T-helper 2 cell treated with Interferon-gamma antibody and Interleukin-4, amounts not matched to agents 100 ng/mL and 5 ng/mL, for 36 hours (primary cell): ENCODE measurements around the gene SLC19A1. TPM values are rescaled to one million over a fixed set of nuclear protein-coding genes. Genes with fewer than 3 reads are reported as not detected.

ENCODE experiments used
- intact Hi-C: fragments of 100-400 bp; cut with micrococcal nuclease; formaldehyde crosslinking; loops from one replicate; pipeline ENCODE4 v1.15.1; 2023
- total RNA-seq: library from RNA; stranded (reverse); gene quantifications from 2 replicates; pipeline ENCODE4 v1.2.3, GENCODE V29; 2022

SLC19A1 gene
- total RNA-seq, 1 donor from 2014 or later: 54.1 TPM

DNA sequence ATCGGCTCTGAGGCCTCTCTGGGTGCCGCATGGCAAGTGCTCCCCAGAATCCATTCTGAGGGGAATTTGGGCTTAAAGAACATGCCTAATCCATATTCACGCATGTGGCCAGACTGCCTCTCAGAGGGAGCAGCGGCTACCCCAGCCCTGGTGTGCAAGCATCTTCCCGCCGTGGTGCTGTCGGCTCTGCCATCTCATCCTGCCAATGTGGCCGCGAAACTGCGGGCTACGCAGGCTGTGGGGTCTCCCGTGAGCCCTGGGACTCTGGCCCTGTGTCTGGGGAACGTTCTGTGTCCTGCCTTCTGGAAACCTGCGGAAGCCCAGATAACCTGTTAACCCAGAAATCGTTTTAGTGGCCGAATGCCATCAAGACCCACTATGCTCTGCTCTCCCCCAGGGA lies 60.7 kb downstream of the SLC19A1 start:
- intact Hi-C loops: no loop called here

DNA sequence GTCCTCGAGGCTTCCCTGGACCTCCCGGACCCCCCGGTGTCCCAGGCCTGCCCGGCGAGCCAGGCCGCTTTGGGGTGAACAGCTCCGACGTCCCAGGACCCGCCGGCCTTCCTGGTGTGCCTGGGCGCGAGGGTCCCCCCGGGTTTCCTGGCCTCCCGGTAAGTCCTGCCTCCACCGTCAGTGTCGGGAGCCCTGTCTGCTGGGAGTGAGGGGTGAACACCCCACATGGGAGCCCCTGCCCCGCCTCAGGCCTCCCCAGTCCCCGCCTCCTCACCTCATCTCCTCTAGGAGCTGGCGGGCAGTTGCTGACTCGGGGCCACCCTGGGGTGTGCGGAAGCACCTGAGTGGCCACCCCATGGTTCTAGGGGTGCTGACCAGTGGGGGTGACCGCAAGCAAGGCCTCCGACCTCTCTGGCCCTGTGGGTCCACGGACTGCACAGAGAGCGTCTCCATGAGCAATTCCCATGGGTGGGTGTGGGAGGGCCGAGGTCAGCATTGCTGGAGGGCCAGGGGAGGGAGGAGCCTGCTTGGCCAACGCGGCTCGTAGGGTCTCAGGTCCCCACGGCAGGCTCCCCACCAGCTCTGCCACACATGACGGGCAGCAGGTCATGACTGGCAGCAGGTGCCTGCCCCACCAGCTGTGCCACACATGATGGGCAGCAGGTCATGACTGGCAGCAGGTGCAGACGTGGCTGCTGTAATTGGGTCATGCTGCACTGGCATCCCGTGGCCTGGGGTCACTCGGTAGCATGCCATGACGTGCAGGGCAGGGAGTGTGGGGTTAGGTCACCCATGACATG lies 61.3 kb downstream of the SLC19A1 start:
- intact Hi-C loops: no loop called here

DNA sequence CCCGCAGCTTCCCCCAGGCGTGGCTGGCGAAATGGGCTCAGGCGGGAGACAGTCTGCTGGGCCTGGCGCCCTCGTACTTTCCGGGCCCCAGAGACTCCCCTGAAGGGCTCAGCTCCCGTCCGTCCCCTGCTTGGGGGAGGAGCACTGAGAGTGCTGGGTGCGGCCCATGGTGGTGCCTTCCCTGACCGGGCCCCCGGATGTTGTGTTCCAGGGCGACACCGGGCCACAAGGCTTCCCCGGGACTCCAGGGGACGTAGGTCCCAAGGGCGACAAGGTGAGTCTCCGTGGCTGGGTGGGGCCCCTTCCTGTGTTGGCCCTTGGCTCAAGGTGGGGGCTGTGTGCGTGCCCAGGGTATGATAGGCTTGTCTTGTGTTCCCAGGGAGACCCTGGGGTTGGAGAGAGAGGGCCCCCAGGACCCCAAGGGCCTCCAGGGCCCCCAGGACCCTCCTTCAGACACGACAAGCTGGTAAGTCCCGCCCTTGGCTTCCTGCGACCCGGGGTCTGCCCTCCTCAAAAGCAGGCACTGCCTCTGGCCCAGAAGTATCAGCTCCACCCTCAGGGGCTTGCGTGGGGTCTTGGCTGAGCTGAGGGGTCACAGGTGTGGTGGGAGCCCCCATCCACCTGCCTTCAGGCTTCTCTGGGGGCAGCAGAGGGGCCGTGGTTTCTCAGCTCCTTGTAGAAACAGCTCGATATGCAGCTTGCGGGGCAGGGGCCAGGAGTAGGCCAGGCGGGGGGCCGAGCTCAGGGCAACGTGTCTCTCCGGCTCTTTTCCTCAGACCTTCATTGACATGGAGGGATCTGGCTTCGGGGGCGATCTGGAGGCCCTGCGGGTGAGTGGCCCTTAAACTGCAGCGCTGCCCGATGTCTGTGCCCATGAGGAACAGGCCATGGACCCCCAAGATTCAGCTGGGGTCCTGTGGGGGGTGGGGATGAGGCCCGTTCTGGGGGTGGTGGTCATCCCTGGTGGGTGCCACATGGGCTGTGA lies 62.3 kb downstream of the SLC19A1 start:
- intact Hi-C loops: loop anchor here (2.0 kb wide), 1 partner anchor 21 kb away; no protein-coding TSS in a partner anchor

DNA sequence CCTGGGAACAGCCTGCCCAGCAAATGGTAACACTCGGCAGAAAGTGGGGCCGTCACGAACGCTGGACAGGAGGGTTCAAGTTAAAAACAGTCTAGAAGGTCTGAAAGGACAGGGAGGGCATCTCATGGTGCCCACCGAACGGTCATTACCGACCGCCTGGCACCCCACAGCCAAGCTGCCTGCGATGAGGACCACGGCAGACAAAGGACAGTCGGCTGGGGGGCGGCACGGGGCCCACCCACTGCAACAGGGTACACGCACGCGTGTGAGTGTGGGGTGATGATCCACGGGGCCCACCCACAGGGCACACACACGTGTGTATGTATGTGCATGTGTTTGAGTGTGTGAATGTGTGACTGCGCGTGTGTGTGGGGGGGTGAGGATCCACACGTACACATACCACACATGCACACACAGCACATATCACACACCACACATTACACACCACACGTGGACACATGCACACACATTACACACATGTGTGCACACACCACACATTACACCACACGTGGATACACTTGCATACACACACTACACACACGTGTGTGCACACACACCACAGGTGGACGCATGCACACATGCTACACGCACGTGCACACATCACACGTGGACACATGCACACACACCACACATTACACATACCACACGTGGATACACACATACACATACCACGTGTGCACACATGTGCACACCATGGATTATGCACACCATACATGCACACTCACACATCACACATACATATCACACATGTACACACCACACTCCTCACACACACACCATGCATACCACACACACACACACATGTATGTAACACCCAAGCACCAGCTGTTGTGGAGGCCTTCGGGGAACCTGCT lies 63.2 kb downstream of the SLC19A1 start:
- intact Hi-C loops: loop anchor here (1.0 to 2.0 kb wide), 5 partner anchors 22 to 341 kb away; partner anchors contain the start of gene SLC19A1

DNA sequence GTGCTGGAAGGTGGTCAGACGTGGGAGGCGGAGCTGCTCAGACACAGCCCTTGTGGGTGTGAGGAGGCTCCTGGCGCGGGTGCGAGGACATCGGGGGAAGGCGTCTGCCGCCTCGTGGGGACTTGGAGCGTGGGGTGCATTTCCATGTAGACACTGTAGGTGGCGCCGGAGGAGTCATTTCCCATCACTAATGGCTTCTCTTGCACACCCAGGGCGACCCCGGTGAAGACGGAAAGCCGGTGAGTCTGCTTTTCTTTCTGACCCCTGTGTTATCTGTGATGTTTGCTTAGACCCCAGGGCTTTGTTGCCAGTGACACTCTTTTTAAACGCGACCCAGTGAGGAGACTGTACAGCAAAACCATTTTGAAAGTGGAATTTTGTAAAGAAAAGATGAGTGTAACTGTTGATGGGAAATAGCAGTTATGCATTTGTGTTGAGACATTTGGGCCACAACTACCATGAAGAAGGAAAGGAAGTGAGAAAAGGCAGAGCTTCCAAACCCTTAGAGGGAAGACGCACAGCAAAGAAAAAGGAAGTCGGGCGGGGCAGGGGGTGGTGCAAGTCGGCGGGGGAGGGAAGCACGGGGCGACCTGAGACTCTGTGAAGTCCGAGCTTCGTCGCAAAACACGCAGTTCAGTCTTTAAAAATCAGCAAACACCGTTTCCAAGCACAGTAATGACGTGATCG lies 64.0 kb downstream of the SLC19A1 start:
- intact Hi-C loops: loop anchor here (1.0 to 2.0 kb wide), 5 partner anchors 23 to 342 kb away; partner anchors contain the start of gene SLC19A1

DNA sequence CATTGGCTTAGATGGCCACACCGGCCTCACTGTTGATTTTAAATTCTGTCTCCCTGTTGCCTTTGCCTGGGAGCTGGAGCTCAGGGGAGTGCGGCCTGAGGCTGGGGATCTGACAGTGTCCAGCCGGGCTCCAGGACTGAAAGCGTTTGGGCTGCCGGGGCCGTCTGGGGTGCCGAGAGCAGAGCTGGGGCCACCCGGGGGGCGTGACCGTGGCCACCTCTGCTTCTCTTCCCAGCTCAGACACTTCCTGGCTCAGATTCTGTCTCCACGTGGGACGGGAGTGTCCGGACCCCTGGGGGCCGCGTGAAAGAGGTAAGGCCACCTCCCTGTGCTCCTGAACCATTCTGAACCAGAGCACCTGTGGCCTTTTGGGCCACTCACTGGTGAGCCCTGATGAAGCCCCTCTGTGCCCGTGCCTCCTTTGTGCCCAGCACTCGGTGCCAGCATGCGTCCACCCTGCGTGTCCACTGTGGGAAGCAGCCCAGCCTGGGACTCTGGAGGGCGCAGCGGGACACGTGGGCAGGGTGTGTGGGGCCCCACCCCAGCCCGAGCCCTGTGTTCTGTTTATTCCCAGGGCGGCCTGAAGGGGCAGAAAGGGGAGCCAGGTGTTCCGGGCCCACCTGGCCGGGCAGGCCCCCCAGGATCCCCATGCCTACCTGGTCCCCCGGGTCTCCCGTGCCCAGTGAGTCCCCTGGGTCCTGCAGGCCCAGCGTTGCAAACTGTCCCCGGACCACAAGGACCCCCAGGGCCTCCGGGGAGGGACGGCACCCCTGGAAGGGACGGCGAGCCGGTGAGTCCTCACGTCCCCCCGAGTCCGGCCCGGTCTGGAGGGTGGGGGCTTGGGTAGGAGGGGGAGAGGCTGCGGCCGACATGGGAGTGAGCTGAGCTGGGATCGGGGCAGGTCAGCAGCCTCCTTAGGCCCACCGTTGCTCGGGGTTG lies 64.8 kb downstream of the SLC19A1 start:
- intact Hi-C loops: loop anchor here (1.0 to 2.0 kb wide), 5 partner anchors 23 to 343 kb away; partner anchors contain the start of gene SLC19A1

DNA sequence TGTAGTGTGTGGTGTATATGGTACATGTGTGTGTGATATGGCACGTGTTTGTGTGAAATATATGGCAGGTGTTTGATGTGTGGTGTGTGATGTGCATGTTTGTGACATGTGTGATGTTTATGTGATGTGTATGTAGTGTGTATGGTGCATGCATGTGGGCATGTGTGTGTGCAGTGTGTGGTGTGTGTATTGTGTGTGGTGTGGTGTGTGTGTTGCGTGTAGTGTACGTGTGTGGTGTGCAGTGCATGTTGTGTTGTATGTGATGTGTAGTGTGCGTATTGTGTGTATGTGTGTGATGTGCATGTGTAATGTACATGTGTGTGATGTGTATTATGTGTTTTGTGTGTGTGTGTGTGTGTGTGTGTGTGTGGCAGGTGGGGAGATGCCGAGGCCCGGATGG lies 65.7 kb downstream of the SLC19A1 start:
- intact Hi-C loops: no loop called here

DNA sequence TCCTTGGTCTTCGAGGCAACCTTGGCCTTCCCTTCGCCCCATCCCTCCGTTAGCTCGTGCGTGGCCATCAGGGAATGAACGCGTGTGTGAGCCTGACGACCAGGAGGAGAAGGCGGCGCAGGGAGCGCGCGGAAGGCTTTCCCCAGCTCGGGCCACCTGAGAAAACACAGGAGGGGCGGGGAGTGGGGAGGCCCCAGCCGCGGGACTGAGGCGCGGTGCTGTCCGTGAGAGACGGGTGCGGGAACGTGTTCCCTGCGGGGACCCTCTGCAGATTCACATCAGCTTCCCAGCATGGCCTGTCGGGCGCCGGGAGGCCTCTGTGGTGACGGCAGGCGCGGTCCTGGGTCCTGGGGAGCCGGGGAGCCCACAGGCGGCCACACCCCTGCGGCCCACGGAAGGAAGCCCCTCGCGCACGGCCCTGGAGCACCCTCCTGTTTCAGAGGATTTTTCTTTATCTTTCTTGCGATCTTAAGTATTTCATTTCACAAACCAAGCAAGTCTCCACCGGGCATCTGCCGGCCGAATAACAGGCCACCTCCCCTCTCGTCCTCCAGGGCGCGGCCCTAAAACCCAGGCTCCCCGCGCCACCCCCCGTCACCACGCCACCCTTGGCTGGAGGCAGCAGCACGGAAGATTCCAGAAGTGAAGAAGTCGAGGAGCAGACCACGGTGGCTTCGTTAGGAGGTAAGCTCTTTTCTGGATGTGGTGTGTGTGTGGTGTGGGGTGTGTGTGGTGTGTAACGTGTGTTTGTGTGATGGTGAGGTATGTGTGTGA lies 66.3 kb downstream of the SLC19A1 start:
- intact Hi-C loops: no loop called here

DNA sequence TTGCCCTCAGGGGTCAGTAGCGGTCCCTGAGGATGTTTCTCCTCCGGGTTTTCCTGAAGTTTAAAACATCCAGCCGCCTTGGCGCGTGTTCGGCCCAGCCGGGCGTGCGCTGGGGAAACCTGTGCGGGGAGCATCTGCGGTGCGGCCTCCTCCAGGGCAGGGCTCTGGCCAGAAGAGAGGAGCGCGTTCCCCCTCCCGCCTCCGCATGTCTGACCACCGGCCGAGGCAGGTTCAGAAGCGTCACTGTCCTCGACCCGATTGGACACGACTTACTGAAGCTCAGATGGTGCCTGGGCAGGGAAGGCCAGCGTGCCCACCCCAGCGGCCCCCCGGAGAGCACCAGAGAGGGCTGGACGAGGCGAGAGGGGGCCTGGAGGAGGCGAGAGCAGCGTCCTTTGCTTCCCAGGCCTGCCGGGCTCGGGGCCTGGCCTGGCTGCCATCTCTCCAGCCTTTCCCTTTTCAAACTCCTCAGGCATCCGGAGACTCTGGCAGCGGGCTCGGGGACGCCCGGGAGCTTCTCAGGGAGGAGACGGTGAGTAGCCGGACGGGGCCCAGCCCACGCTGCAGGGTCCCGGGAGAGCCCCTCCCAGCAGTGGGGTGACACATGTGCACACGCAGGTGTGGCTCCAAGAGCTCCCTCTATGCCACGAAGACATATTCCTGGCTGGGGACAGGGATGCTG lies 67.1 kb downstream of the SLC19A1 start:
- intact Hi-C loops: no loop called here

DNA sequence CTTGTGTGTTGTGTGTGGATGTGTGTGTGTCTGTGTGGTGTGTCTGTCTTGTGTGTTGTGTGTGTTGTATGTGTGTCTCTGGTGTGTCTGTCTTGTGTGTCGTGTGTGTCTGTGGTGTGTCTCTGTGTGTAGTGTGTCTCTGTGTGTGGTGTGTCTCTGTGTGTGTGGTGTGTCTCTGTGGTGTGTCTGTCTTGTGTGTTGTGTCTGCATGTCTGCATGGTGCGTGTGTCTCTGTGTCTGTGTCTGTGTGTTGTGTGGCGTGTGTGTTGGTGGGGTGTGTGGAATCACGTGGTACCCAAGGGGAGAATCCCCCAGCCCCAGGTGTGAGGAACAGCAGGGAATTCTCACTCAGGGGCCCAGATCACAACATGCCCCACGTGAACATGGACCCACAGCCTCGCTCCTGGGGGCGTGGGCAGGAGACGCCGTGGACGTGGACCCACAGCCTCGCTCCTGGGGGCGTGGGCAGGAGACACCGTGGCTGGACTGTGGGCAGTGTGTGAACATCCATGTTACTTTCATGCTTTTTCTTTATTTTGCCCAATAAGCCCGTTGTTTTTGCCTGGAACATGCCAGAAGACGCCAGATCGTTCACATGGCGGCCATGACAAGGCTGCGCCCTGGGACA lies 67.8 kb downstream of the SLC19A1 start:
- intact Hi-C loops: no loop called here

DNA sequence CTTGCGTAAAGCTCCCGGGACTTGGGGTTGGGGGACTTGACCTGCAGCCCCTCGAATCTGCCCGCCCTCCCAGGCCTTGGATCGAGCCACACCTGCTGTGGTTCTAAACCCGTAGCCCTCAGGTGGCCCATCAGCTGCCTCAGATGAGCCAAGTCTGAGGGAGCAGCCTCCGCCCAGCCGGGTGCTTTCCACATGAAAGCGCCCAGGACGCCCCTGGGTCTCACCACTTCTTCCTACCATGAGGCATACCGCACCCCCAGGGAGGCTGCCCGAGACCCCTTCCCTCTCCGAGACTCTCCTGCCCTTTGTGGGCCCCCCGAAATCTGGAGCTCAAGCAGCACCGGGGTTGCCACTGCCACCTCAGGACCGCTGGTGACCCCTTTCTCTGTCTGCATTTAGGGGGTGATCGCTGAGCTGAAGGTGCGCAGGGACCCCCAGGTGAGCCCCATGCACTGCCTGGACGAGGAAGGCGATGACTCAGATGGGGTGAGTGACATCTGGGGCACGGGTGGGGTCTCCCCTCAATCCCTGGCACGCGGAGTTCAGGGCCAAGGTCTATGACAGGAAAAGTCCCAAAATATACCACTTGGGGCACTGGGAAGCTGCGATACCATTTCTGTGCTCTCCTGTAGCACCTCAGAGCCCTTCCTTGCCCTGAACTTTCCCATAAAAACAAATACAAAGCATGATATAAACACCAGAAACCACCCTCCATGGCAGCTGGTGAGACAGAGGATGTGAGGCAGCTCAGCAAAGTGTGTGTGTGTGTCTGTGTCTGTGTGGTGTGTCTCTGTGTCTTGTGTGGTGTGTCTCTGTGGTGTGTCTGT lies 68.5 kb downstream of the SLC19A1 start:
- intact Hi-C loops: no loop called here

DNA sequence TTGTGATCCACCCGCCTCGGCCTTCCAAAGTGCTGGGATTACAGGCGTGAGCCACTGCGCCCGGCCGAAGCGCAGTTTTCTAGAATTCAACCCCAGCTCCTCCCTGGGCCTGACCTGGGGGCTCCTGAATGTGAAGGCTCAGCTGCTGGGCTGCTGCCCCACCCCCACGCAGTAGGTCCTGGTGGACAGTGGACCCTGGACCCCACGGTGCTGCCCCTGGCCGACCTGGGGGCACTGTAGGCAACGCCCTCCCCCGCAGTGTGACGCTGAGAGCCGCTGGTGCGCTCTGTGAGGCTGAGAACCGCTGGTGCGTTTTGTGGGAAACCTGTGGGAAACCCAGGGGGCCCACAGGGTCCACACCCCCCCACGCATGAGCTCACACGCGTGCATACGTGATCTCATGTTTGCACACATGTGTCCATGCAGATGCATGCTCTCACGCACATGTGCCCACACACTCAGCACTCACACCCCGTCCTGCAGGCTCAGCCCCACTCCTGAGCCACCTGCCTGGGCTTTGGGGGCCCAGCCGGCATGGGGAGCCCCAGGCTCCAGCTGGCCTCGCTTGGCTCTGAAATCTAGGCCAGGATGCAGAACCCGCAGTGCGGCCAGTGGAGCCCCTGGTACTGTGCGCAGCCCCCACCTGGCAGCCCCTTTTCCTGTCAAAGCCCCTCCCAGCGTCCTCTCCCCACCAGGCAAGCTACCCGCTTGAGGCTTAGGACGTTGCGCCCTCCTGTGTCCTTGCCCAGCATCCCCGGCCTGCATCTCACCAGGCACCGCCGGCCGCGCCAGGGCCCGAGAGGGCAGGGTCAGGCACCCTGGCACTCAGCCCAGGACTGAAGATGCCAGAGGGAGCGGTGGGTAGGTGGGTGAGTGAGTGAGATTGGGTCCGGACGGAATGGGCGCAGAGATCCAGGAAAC lies 69.5 kb downstream of the SLC19A1 start:
- intact Hi-C loops: no loop called here

DNA sequence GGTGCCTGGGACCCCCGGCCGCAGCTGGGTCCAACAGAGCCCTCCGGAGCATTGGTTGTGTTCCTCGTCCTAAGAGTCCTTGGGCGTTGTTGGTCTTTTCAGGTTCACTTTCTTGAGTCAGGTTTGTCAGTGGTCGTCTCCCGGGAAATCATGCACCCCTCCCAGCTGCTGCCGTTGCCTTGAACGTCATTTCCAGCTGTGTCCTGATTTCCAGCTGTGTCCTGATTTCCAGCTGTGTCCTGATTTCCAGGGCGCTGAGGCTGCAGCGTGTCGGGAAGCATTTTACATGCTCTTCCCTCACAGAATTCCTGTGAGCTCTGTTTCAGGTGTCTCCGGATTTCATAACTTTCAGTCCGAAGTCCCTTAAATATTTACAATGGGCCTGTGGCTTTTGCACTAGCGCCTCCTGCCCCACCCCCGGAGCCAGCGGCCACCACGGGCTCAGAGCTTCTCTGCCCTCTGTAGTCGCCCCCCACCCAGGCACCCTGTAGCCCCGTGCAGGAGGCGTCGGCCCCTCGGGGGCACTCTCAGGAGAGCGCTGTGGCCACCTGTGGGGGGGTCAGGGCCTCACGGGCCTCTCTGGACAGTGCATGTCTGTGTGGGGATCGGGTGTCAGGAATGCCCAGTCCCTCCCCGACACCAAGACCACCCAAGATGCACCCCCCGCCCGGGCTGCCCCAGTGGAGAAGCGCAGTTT lies 70.6 kb downstream of the SLC19A1 start:
- intact Hi-C loops: no loop called here

DNA sequence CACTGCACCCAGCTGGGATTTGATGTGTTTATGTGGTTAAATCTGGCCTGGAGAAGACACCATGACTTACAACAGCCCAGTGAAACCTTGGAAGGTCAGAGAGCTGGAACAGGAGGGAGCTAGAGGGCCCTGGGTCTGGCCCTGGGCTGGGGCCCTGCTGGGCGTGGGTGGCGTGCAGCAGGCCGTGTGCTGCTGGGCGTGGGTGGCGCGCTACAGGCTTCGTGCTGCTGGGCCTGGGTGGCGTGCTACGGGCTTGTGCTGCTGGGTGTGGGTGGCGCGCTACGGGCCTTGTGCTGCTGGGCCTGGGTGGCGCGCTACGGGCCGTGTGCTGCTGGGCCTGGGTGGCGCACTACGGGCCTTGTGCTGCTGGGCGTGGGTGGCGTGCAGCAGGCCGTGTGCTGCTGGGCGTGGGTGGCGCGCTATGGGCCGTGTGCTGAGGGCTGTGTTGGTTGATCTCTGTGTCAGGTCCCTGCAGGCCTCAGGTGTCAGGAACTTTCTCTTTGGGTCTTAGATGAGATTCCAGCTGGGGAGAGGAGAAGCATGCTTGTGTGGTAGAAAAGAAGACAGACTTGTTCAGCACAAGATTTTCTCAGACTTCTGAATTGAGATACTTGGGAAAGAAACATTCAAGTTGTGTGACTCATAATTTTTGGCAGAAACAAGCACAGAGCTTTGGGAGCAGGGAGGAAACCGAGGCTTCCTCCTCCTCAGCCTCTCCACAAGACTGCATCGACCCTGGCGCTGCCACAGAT lies 71.3 kb downstream of the SLC19A1 start:
- intact Hi-C loops: no loop called here
